CD14-positive monocyte (primary cell): ENCODE measurements around the gene KCNMB4. TPM values are rescaled to one million over a fixed set of nuclear protein-coding genes. Genes with fewer than 3 reads are reported as not detected.

ENCODE experiments used
- DNase-seq, 3 donors: peaks; one replicate each; pipeline ENCODE4 v3.0.0-alpha.2; 2011 to 2022
- H2AFZ ChIP-seq: 2 replicates; pipeline ENCODE4 v1.6.0; 2012; ENCODE audit warnings: mild to moderate bottlenecking, low read depth, low read length, inconsistent platforms; ENCODE audit not compliant: insufficient read depth, poor library complexity, severe bottlenecking
- H3K27ac ChIP-seq, 2 donors: 1 replicate in 1 of 2; 2 replicates in 1 of 2; pipeline ENCODE4 v1.5.1; 2012 to 2013; ENCODE audit warnings: low read length in 2 of 2, control low read depth in 1 of 2, inconsistent platforms in 1 of 2, low read depth in 1 of 2, mild to moderate bottlenecking in 1 of 2
- H3K27me3 ChIP-seq, 2 donors: one replicate each; pipeline versions ENCODE4 v1.6.0 to v1.6.1; 2011 to 2013; ENCODE audit warnings: low read length in 2 of 2; ENCODE audit not compliant: control insufficient read depth in 2 of 2, insufficient read depth in 2 of 2
- H3K36me3 ChIP-seq, 2 donors: replicated peaks in 1 of 2; 1 replicate in 1 of 2; 2 replicates in 1 of 2; pipeline versions ENCODE4 v1.5.1 to v1.6.1; 2012 to 2013; ENCODE audit warnings: low read length in 2 of 2, control low read depth in 1 of 2, inconsistent platforms in 1 of 2, mild to moderate bottlenecking in 1 of 2; ENCODE audit not compliant: insufficient read depth in 2 of 2, control insufficient read depth in 1 of 2
- H3K4me1 ChIP-seq, 2 donors: 1 replicate in 1 of 2; 2 replicates in 1 of 2; pipeline versions ENCODE4 v1.5.1 to v1.6.1; 2012 to 2013; ENCODE audit warnings: low read length in 2 of 2, control low read depth in 1 of 2, inconsistent platforms in 1 of 2, mild to moderate bottlenecking in 1 of 2, moderate library complexity in 1 of 2; ENCODE audit not compliant: insufficient read depth in 2 of 2, control insufficient read depth in 1 of 2
- H3K4me2 ChIP-seq: replicated peaks from 2 replicates; pipeline ENCODE3; 2012; ENCODE audit warnings: low read length, moderate library complexity, mild to moderate bottlenecking; ENCODE audit not compliant: poor library complexity, severe bottlenecking; ENCODE audit errors: extremely low read depth
- H3K4me3 ChIP-seq, 3 experiments: fragments of 200-600 bp in 1 of 3; sonication (generic) in 1 of 3; replicated peaks in 1 of 3; 1 replicate in 2 of 3; 2 replicates in 1 of 3; pipeline ENCODE4 v1.5.1; 2011 to 2013; ENCODE audit warnings: low read length in 3 of 3, mild to moderate bottlenecking in 3 of 3, control low read depth in 2 of 3, low read depth in 2 of 3, inconsistent platforms in 1 of 3, moderate library complexity in 1 of 3
- H3K79me2 ChIP-seq: 2 replicates; pipeline ENCODE4 v1.6.0; 2012; ENCODE audit warnings: mild to moderate bottlenecking, control low read depth, inconsistent platforms, low read length, moderate library complexity; ENCODE audit not compliant: insufficient read depth
- H3K9ac ChIP-seq: 2 replicates; pipeline ENCODE4 v1.6.0; 2017; ENCODE audit warnings: low read length, mild to moderate bottlenecking; ENCODE audit not compliant: insufficient read depth, poor library complexity, severe bottlenecking
- H3K9me3 ChIP-seq, 2 donors: replicated peaks in 1 of 2; 1 replicate in 1 of 2; 2 replicates in 1 of 2; pipeline versions ENCODE4 v1.5.1 to v1.6.1; 2012 to 2013; ENCODE audit warnings: low read length in 2 of 2, control low read depth in 1 of 2; ENCODE audit not compliant: control insufficient read depth in 1 of 2, insufficient read depth in 1 of 2
- H4K20me1 ChIP-seq: 2 replicates; pipeline ENCODE4 v1.6.0; 2012; ENCODE audit warnings: mild to moderate bottlenecking, low read length, control low read depth, moderate library complexity; ENCODE audit not compliant: insufficient read depth
- H3K27ac Mint-ChIP-seq, 7 donors: one replicate each; pipeline ENCODE4 v1.8.0; 2020; ENCODE audit warnings: mild to moderate bottlenecking in 7 of 7, mixed read lengths in 7 of 7, moderate library complexity in 6 of 7, inconsistent platforms in 2 of 7
- H3K27me3 Mint-ChIP-seq, 3 donors: one replicate each; pipeline ENCODE4 v1.8.0; 2021 to 2022; ENCODE audit warnings: low read depth in 3 of 3, mild to moderate bottlenecking in 3 of 3, mixed read lengths in 3 of 3, moderate library complexity in 3 of 3, inconsistent platforms in 1 of 3
- H3K36me3 Mint-ChIP-seq, 2 donors: one replicate each; pipeline ENCODE4 v1.8.0; 2020; ENCODE audit warnings: mixed read lengths in 2 of 2, inconsistent platforms in 1 of 2, mild to moderate bottlenecking in 1 of 2
- H3K4me1 Mint-ChIP-seq: one replicate; pipeline ENCODE4 v1.8.0; 2020; ENCODE audit warnings: mild to moderate bottlenecking, mixed read lengths
- H3K4me3 Mint-ChIP-seq, 2 donors: one replicate each; pipeline ENCODE4 v1.8.0; 2020; ENCODE audit warnings: mild to moderate bottlenecking in 2 of 2, mixed read lengths in 2 of 2, moderate library complexity in 1 of 2
- H3K9me3 Mint-ChIP-seq, 7 donors: one replicate each; pipeline ENCODE4 v1.8.0; 2020 to 2022; ENCODE audit warnings: mixed read lengths in 7 of 7, mild to moderate bottlenecking in 6 of 7, moderate library complexity in 6 of 7, inconsistent platforms in 2 of 7
- CTCF ChIP-seq: fragments of 200-600 bp; IDR thresholded peaks from one replicate; pipeline ENCODE4 v1.8.0; 2022; ENCODE audit warnings: antibody characterized with exemption, mild to moderate bottlenecking
- WGBS: methylation state at CpG from one replicate; pipeline ENCODE4 v1.1.5; 2013; ENCODE audit warnings: missing lambda C conversion rate; ENCODE audit not compliant: insufficient coverage; 5-methylcytosine and 5-hydroxymethylcytosine counted together
- intact Hi-C, 2 donors: fragments of 100-400 bp; cut with micrococcal nuclease; formaldehyde crosslinking; loops; one replicate each; pipeline versions ENCODE4 v1.15.0 to v1.15.1; 2023
- polyA minus RNA-seq: library from RNA; depleted of rRNA, polyadenylated mRNA; stranded (reverse); fragments of >200 nt; gene quantifications from 2 replicates; pipeline ENCODE4 v1.2.3, GENCODE V29; 2012
- polyA plus RNA-seq, 3 donors: library from polyadenylated mRNA; depleted of rRNA in 1 of 3; unstranded in 2 of 3; stranded (reverse) in 1 of 3; fragments of 300-500 nt in 2 of 3; fragments of >200 nt in 1 of 3; fragmentation: Illumina TruSeq in 2 of 3; gene quantifications; 1 replicate in 2 of 3; 2 replicates in 1 of 3; pipeline ENCODE4 v1.2.3, GENCODE V29; 2012 to 2021
- total RNA-seq, 12 experiments: library from RNA in 1 of 12; stranded (reverse) in 1 of 12; fragments of 120-200 nt in 1 of 12; gene quantifications; one replicate each; pipeline ENCODE4 v1.2.4 and lab custom pipeline; 2013 to 2026; ENCODE audit warnings: mixed read lengths in 6 of 12, inconsistent platforms in 1 of 12

Gene KCNMB4
- 2.3 TPM for total RNA-seq (2013)
- polyA plus RNA-seq: under 1 TPM; 0.23 to 0.83 (median 0.41) TPM
- 0.55 and 0.64 TPM in 2 replicates for polyA minus RNA-seq
- total RNA-seq (lab: John Stamatoyannopoulos, UW): 0.17 to 4.2 (median 2.1) reads per million in 11 experiments

- H3K27me3 Mint-ChIP-seq: peaks cover 42 to 60% (median 56%) of the 10 kb centered on the region in 3 donors
- Histone ChIP-seq H3K9me3 (peaks cover 0 to 10% of the 10 kb centered on the region in 2 donors), H3K27me3 (peaks cover 55 to 63% of the 10 kb centered on the region in 2 donors), H3K27ac (no peak within 1 kb of the TSS), H3K36me3 (no peaks in the 10 kb centered on the region), H4K20me1 (no peaks in the 10 kb centered on the region), H3K4me2 (peak within 1 kb of the TSS; percentile 99), H3K9ac (peak within 1 kb of the TSS; percentile 17), H3K4me1 (peaks cover 16 to 22% of the 10 kb centered on the region in 2 donors), H2AFZ (peak within 1 kb of the TSS; percentile 79), H3K79me2 (no peaks in the 10 kb centered on the region), H3K4me3 (peak within 1 kb of the TSS; percentile 78 to 90 (median 86))
- H3K27ac Mint-ChIP-seq: peak within 1 kb of the TSS in 1 of 7 donors; percentile 50
- peak within 1 kb of the TSS; percentile 86 to 96 for H3K4me3 Mint-ChIP-seq
- H3K4me1 Mint-ChIP-seq: peaks cover 26% of the 10 kb centered on the region
- no peak for TF ChIP-seq CTCF
- 0% methylated on average over 68 of the region's 88 CpGs for WGBS
- intact Hi-C loops: no loop called here
- peak in 2 of 3 donors; percentile 12 to 48 for DNase-seq
- peaks cover 2 to 9% of the 10 kb centered on the region in 2 donors for H3K36me3 Mint-ChIP-seq
- H3K9me3 Mint-ChIP-seq: peaks cover 0 to 11% (median 2%) of the 10 kb centered on the region in 7 donors
Observed at GRCh38 chr12:70365648-70366518, at the start of gene KCNMB4. KCNMB4 (plus strand) TSS chr12:70366290; CDS start chr12:70366735, 445 bp downstream.

- no peaks in the 10 kb centered on the region for H3K27me3 Mint-ChIP-seq
- H3K36me3 Mint-ChIP-seq: peaks cover 16 to 25% of the 10 kb centered on the region in 2 donors
- peak; percentile 52 to 68 (median 67) for DNase-seq
- peaks cover 22 to 54% of the 10 kb centered on the region in 2 donors for H3K4me1 ChIP-seq
- TF ChIP-seq CTCF: no peak
- peaks cover 0 to 20% of the 10 kb centered on the region in 2 donors for H3K36me3 ChIP-seq
- peak overlapping the region in 1 of 3 experiments; percentile 48 for H3K4me3 ChIP-seq
- H3K4me2 ChIP-seq: peak overlapping the region; percentile 51
- intact Hi-C loops: no loop called here
- H3K4me3 Mint-ChIP-seq: peak overlapping the region; percentile 13 to 50
- H3K27ac ChIP-seq: peak overlapping the region in 1 of 2 donors; percentile 63
- no peaks in the 10 kb centered on the region for H3K27me3 ChIP-seq
- H2AFZ ChIP-seq: no peak overlapping the region
- peak overlapping the region; percentile 74 to 91 (median 89) for H3K27ac Mint-ChIP-seq
- H3K4me1 Mint-ChIP-seq: peaks cover 46% of the 10 kb centered on the region
- peaks cover 4% of the 10 kb centered on the region for H4K20me1 ChIP-seq
- peaks cover 79% of the 10 kb centered on the region for H3K79me2 ChIP-seq
- H3K9me3 Mint-ChIP-seq: no peaks in the 10 kb centered on the region
- H3K9me3 ChIP-seq: no peaks in the 10 kb centered on the region
- no peak overlapping the region for H3K9ac ChIP-seq
- WGBS: 0% methylated on average over 1 of the region's 3 CpGs
Observed at GRCh38 chr12:70317781-70318180, 48.3 kb upstream of the KCNMB4 start.
